ENCODE measurements around the gene ALG1. TPM values are rescaled to one million over a fixed set of nuclear protein-coding genes. Genes with fewer than 3 reads are reported as not detected.
"Not testable (repeated sequence)": the region's sequence is repeated elsewhere in the genome, so short reads cannot be mapped to it uniquely, and the experiment has no call there.

Gene ALG1
- total RNA-seq, 1 donor from 2014 or later, result 29.4 TPM

DNA sequence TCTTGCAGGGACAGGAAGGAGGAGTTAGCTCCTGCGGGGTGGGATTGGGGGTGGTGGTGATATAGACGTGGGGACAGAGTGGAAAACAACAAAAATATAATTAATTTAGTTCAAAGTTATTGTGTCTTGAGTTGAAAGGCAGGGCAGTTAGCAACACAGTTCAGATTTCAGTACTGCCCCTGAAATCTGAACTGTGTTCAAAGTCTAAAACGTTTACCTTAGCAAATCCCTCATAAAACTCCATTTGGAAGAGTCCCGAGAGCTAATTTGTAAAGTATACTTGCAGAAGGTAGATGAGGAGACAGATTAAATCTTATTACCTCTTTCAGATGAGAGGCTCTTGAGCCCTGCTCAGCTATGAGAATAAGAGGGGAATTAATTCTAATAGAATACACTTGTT lies 27.5 kb downstream of the ALG1 start:
- DNase-seq (ENCODE audit: low spot score); H3K36me3 Mint-ChIP-seq (ENCODE audit: low read depth); H3K27ac Mint-ChIP-seq; H3K27me3 Mint-ChIP-seq (ENCODE audit: low read depth); H3K9me3 Mint-ChIP-seq: not testable (repeated sequence)
- peak overlapping the region; percentile 90 for H3K4me3 Mint-ChIP-seq (ENCODE audit: low read depth)
- peaks cover 19% of the 10 kb centered on the region for H3K4me1 Mint-ChIP-seq (ENCODE audit: low read depth)
- intact Hi-C loops (cut with micrococcal nuclease), result loop anchor here (10.0 kb wide), 1 partner anchor 254 kb away; the partner anchor contains the start of genes GLYR1 and UBN1

DNA sequence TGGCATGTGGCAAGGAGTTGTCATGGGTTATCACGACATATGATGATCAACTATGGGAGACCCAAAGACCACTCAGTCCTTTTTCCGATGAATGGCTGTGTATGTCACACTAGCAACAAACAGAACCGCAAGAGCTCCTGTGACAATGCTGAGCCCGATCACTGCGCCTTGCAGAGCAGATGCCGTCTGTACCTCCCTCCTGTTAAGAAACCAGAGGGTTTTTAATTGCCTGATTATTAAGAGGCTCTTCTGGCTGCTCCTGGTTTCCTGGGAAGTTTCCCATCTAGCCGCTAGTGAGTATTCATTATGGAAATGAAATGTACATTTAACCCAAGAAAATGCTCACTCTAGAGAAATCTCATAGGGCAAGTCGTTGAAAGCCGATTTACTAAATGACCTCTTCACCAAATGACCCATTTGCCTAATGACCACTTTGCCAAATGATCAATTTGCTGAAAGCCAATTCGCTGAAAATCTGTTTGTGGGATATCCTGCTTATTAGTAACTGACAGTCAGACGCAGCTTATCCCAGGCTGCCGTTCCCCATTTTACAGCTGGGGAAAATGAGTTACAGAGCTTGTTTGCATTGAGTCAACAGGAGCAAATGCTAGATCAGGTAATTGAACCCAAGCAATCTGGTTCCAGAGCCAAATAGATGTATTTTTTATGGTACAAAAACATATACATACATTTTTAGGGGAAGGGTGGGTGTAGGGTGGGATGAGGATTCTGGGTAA lies 31.8 kb downstream of the ALG1 start:
- intact Hi-C loops (cut with micrococcal nuclease); H3K4me1 Mint-ChIP-seq (ENCODE audit: low read depth); H3K4me3 Mint-ChIP-seq (ENCODE audit: low read depth); H3K36me3 Mint-ChIP-seq (ENCODE audit: low read depth); H3K9me3 Mint-ChIP-seq; H3K27ac Mint-ChIP-seq; H3K27me3 Mint-ChIP-seq (ENCODE audit: low read depth); DNase-seq (ENCODE audit: low spot score): not testable (repeated sequence)

DNA sequence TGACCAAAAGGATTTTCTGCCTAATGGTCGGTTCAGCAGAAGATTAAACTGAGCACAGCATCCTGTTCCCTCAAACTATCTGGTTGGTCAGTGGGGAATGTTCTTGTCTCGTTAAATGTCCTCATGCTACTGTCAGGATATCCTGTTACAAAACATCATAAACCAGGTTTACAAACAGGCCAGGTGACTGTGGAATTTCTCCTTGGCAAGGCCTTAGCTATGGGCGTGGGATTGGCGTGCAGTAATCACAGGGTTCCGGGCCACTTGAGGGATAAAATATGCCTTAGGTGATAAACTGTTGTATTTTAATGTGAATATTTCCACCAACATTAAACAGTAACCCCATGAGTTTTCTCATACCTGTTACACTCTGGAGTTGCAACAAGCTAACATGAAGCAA lies 33.4 kb downstream of the ALG1 start:
- intact Hi-C loops (cut with micrococcal nuclease); H3K36me3 Mint-ChIP-seq (ENCODE audit: low read depth); H3K9me3 Mint-ChIP-seq; H3K27me3 Mint-ChIP-seq (ENCODE audit: low read depth); H3K4me3 Mint-ChIP-seq (ENCODE audit: low read depth); H3K27ac Mint-ChIP-seq; H3K4me1 Mint-ChIP-seq (ENCODE audit: low read depth); DNase-seq (ENCODE audit: low spot score): not testable (repeated sequence)

DNA sequence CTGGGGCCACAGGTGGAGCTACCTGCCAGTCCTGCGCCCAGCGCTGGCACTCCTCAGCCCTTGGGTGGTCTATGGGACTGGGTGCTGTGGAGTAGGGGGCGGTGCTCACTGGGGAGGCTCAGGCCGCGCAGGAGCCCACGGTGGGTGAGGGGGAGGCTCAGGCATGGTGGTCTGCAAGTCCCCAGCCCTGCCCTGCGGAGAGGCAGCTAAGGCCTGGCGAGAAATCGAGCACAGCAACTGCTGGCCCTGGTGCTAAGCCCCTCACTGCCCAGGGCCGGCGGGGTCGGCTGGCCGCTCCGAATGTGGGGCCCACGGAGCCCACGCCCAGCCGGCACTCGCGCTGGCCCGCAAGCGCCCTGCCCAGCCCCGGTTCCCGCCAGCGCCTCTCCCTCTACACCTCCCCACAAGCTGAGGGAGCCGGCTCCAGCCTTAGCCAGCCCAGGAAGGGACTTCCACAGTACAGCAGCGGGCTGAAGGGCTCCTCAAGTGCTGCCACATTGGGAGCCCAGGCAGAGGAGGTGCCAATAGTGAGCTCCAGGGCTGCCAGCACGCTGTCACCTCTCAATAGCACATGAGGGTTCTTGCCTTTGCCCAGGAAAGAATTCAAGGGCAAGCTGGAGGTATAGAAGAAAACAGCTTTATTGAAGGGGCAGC lies 37.0 kb downstream of the ALG1 start:
- no peaks in the 10 kb centered on the region for H3K36me3 Mint-ChIP-seq (ENCODE audit: low read depth)
- no peaks in the 10 kb centered on the region for H3K9me3 Mint-ChIP-seq
- H3K27me3 Mint-ChIP-seq (ENCODE audit: low read depth), result peaks cover 5% of the 10 kb centered on the region
- no peak overlapping the region for H3K27ac Mint-ChIP-seq
- DNase-seq (ENCODE audit: low spot score), result no peak
- H3K4me3 Mint-ChIP-seq (ENCODE audit: low read depth), result no peak overlapping the region
- peaks cover 2% of the 10 kb centered on the region for H3K4me1 Mint-ChIP-seq (ENCODE audit: low read depth)
- intact Hi-C loops (cut with micrococcal nuclease), result no loop called here

DNA sequence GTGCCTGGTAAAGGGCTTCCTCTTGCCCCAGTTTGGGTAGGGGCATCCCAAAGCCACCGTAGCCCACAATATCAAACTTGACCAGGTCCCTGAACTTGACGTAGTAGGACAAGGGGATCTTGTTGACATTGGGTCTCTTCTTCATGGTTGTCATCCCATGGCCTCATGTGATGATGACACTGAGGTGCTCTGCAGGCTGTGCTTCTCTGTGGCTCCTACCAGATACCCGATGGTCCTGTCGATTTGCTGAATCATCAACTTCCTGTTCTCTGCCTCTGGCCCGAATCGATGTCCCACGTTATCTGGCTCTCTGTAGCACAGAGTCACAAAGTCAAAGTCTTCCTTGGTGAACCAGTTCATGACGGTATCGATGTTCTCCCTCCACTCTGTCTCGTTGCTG lies 39.3 kb downstream of the ALG1 start:
- H3K4me1 Mint-ChIP-seq (ENCODE audit: low read depth); H3K36me3 Mint-ChIP-seq (ENCODE audit: low read depth); H3K4me3 Mint-ChIP-seq (ENCODE audit: low read depth); DNase-seq (ENCODE audit: low spot score); H3K9me3 Mint-ChIP-seq; H3K27me3 Mint-ChIP-seq (ENCODE audit: low read depth); intact Hi-C loops (cut with micrococcal nuclease); H3K27ac Mint-ChIP-seq: not testable (repeated sequence)

DNA sequence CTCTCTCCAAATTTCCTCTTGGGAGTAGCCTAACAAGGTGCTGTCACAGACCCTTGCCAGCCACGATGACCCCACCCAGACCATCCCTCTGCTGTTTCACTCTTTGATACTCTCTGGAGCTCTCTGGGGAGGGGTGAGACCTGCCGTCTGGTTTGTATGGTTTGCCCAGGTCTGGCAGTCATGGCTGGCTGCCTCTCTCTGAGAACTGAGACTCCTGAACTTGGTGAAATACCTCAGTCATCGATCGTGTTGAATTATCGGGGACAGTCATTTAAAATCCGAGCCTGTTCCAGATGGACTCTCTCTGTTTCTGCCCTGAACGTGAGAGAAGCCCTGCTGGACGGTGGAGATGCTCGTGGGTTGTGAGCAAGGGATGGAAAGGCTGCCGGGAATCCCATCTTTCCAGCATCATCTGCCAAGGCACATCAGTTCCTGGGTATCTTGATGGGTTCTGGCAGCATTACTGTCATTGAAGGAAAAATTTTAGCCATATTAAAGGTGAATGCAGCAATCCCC lies 45.2 kb downstream of the ALG1 start:
- H3K27me3 Mint-ChIP-seq (ENCODE audit: low read depth), result peaks cover 25% of the 10 kb centered on the region
- H3K9me3 Mint-ChIP-seq; DNase-seq (ENCODE audit: low spot score); intact Hi-C loops (cut with micrococcal nuclease); H3K4me1 Mint-ChIP-seq (ENCODE audit: low read depth); H3K4me3 Mint-ChIP-seq (ENCODE audit: low read depth); H3K27ac Mint-ChIP-seq; H3K36me3 Mint-ChIP-seq (ENCODE audit: low read depth): not testable (repeated sequence)

DNA sequence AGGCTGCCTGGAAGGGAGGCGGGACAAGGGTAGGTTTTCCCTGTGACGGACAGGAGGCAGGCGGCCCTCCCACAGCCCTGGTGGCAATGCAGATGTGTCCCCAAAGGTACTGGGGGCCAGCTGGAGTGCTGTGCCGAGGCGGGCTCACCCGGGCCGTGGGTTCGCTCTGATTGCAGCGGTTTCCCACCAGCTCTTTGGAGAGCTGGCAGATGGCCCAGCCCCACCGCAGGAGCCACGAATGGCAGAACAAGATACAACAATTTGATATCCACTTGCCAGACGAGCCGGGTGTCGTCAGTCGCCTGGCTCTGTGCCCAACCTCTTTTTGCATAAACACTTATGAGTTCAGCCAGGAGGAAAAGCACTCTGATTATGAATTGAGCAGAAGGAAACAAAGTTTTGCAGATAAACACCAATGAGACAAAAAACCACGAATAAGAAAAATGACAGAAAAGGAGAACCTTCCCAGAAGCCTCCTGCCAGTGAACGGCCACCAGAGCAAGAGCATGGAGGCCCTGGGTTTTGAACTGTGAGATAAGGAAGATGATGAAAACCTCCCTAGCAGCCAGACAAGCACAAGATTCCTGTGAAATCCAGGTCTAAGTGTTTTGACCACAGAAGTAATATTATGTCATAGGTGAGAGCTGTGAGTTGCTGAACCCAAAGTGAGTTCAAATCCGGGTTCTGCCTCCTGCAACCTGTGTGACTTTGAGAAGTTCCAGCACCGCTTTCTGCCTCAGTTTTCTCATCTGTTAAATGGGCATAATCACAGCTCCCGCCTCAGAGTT lies 45.9 kb downstream of the ALG1 start:
- H3K4me3 Mint-ChIP-seq (ENCODE audit: low read depth); H3K27ac Mint-ChIP-seq; H3K9me3 Mint-ChIP-seq; H3K36me3 Mint-ChIP-seq (ENCODE audit: low read depth); intact Hi-C loops (cut with micrococcal nuclease); H3K4me1 Mint-ChIP-seq (ENCODE audit: low read depth); DNase-seq (ENCODE audit: low spot score): not testable (repeated sequence)
- H3K27me3 Mint-ChIP-seq (ENCODE audit: low read depth), result peaks cover 25% of the 10 kb centered on the region

DNA sequence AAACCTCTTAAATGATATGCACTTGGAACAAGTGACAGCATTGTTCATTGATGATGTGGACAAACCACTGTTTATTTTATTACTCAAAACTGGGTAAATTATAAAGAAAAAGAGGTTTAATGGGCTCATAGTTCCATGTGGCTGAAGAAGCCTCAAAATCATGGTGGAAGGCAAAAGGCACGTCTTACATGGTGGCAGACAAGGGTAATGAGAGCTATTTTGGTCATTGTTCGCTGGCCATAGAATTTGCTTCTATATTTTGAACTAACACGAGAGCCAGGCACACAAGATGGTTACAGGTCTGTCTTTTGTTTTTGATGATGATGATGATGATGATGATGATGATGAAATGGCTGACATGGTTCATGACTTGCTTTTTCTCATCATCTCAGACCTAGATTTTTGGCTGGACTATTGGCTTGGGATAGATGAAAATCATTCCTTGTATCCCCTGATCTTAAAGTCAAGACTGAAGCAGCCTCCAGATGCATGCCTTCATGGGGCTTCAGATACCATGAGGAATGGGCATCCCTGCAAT lies 59.9 kb downstream of the ALG1 start:
- H3K4me3 Mint-ChIP-seq (ENCODE audit: low read depth); H3K4me1 Mint-ChIP-seq (ENCODE audit: low read depth); DNase-seq (ENCODE audit: low spot score); H3K27ac Mint-ChIP-seq; H3K36me3 Mint-ChIP-seq (ENCODE audit: low read depth); intact Hi-C loops (cut with micrococcal nuclease); H3K9me3 Mint-ChIP-seq: not testable (repeated sequence)
- H3K27me3 Mint-ChIP-seq (ENCODE audit: low read depth), result peaks cover 13% of the 10 kb centered on the region

DNA sequence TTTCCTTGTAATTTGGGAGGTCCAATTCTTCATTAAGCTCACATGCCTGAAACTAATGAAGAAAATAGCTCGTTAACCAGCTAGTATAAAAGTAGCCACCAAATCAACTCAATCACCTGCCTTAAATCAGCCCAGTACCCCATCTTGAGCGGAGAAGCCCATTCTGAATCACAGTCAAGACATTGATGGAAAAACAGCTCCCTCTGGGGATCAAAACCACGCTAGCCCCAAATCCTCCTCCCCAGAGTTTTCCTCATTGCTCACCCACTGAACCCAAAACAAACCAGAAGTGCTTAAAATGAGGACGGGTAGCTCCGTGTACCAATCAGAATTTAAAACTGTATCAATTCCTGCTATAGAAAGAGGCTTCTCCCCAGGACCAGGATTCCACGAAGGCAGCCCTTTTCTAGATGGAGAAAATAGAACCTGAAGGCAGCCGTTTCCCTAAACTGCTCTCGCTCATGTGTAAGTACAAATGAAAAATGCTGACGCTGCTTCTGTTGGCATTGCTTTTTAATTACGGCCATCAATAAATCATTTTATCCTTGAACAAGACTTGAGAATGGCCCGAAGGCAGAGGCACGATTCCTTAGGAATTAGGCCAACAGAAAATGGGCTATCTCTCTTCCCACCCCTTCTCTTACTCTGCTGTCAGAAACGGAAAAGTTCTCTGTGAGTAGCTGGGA lies 61.4 kb downstream of the ALG1 start:
- H3K4me3 Mint-ChIP-seq (ENCODE audit: low read depth); H3K36me3 Mint-ChIP-seq (ENCODE audit: low read depth); intact Hi-C loops (cut with micrococcal nuclease); DNase-seq (ENCODE audit: low spot score); H3K4me1 Mint-ChIP-seq (ENCODE audit: low read depth); H3K9me3 Mint-ChIP-seq; H3K27ac Mint-ChIP-seq: not testable (repeated sequence)
- H3K27me3 Mint-ChIP-seq (ENCODE audit: low read depth), result peaks cover 15% of the 10 kb centered on the region

DNA sequence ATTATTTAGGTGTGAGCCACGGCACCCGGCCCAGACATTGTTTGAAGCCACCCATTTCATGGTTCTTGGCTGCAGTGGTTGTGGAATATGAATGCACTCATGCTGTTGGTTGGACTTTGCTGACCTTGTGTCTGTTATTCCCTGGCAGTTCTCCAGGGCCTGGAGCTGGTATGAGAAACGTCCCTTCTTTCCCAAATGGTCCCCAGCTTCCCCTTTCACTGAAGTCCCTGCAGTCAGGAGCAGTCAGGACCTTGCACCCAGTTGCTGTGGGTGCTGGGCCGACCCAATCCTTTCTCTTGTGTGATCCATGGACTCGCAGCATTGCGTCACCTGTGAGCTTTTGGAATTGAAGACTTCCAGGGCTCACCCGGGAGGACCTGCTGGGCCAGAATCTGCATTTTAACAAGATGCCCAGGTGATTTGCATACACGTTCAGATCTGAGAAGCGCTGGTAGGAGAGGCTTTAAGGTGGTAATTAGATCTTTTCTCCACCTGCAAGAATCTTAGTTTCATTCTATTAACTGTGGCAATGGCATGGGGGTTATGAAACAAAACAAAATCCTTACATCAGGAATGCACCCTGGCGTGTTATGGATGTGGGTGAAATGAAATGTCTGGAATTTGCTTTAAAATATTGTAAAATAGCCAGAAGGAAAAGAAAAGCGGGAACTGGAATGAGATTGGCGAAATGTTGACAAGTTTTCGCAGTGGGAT lies 63.3 kb downstream of the ALG1 start:
- DNase-seq (ENCODE audit: low spot score); intact Hi-C loops (cut with micrococcal nuclease); H3K4me1 Mint-ChIP-seq (ENCODE audit: low read depth); H3K27ac Mint-ChIP-seq; H3K9me3 Mint-ChIP-seq; H3K4me3 Mint-ChIP-seq (ENCODE audit: low read depth); H3K36me3 Mint-ChIP-seq (ENCODE audit: low read depth): not testable (repeated sequence)
- H3K27me3 Mint-ChIP-seq (ENCODE audit: low read depth), result peaks cover 15% of the 10 kb centered on the region
